ENCODE data around the gene PHLPP1. TPM values are rescaled to one million over a fixed set of nuclear protein-coding genes. Genes with fewer than 3 reads are reported as not detected.
"Not testable (repeated sequence)": the region's sequence is repeated elsewhere in the genome, so short reads cannot be mapped to it uniquely, and the experiment has no call there.

The PHLPP1 gene
- polyA plus RNA-seq, 10 donors, result 3.9 to 13.1 (median 7.9) TPM

GRCh38 chr18:62809445-62809844 lies 94.1 kb downstream of the PHLPP1 start:
- DNase-seq, result not testable (repeated sequence)

- no peak for DNase-seq
Measured at GRCh38 chr18:62809900-62810299, 94.6 kb downstream of the PHLPP1 start.

- no peak for DNase-seq
Measured at GRCh38 chr18:62810682-62811081, 95.3 kb downstream of the PHLPP1 start.

GRCh38 chr18:62811674-62812073 lies 96.3 kb downstream of the PHLPP1 start:
- DNase-seq, result no peak

GRCh38 chr18:62812242-62812641 lies 96.9 kb downstream of the PHLPP1 start:
- no peak for DNase-seq

GRCh38 chr18:62812876-62813275 lies 97.5 kb downstream of the PHLPP1 start:
- DNase-seq, result no peak

GRCh38 chr18:62814132-62814759 lies 98.9 kb downstream of the PHLPP1 start:
- peak in 2 of 3 donors; percentile 16 to 36 for DNase-seq

- DNase-seq, result no peak
Measured at GRCh38 chr18:62825382-62825781, 110.0 kb downstream of the PHLPP1 start.

- no peak for DNase-seq
Measured at GRCh38 chr18:62827397-62827796, 112.1 kb downstream of the PHLPP1 start.

GRCh38 chr18:62828091-62828640 lies 112.8 kb downstream of the PHLPP1 start:
- DNase-seq, result no peak

GRCh38 chr18:62828852-62829251 lies 113.5 kb downstream of the PHLPP1 start:
- DNase-seq, result no peak

GRCh38 chr18:62829936-62830335 lies 114.6 kb downstream of the PHLPP1 start:
- no peak for DNase-seq

GRCh38 chr18:62832282-62832681 lies 116.9 kb downstream of the PHLPP1 start:
- DNase-seq, result no peak

GRCh38 chr18:62833494-62833893 lies 118.2 kb downstream of the PHLPP1 start:
- DNase-seq, result no peak

- DNase-seq, result no peak
Measured at GRCh38 chr18:62834715-62835114, 119.4 kb downstream of the PHLPP1 start.

GRCh38 chr18:62837011-62837410 lies 121.7 kb downstream of the PHLPP1 start:
- DNase-seq, result no peak

GRCh38 chr18:62838475-62839098 lies 123.2 kb downstream of the PHLPP1 start:
- no peak for DNase-seq

GRCh38 chr18:62839874-62840713 lies 124.8 kb downstream of the PHLPP1 start:
- no peak for DNase-seq

GRCh38 chr18:62841405-62841804 lies 126.1 kb downstream of the PHLPP1 start:
- DNase-seq, result no peak

GRCh38 chr18:62842898-62843297 lies 127.6 kb downstream of the PHLPP1 start:
- DNase-seq, result no peak

GRCh38 chr18:62844850-62845643 lies 129.7 kb downstream of the PHLPP1 start:
- DNase-seq, result no peak

GRCh38 chr18:62846313-62846712 lies 131.0 kb downstream of the PHLPP1 start:
- no peak for DNase-seq
